GM19438 (cell line): ENCODE data around the gene PSMF1.

Experiments
- ATAC-seq: cut with Tn5 transposase; IDR thresholded peaks from one replicate; pipeline ENCODE4 v1.9.1; 2021; ENCODE audit warnings: low read depth; ENCODE audit not compliant: unreplicated experiment

Gene PSMF1

GRCh38 chr20:1186367-1186991 is 68.1 kb downstream of the PSMF1 start:
- ATAC-seq: no peak

DNA sequence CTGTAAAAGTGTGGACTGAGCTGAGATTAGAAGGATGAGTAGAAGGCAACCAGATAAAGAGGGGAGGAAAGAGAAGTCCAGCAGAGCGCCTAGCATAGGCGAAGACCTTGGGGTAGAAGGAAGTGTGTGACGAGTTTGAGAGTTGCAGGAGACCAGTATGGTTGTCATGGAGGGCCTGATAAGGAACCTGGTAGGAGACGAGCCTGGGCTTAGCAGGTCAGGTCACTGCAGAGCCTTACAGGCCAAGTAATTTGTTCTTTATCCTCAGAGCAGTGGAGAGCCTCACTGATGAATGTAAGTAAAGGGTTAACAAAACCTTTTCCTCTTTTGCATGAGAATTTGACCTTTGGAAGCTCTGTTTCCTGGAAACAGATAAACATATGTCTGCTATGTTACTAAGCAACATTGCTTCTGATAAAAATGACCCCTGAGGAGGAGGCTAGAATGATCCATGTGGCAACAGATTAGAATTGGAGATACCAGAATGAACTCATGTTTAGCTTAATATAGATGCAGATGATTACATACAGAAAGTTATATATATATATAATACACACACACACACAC is 69.3 kb downstream of the PSMF1 start:
- ATAC-seq: no peak

DNA sequence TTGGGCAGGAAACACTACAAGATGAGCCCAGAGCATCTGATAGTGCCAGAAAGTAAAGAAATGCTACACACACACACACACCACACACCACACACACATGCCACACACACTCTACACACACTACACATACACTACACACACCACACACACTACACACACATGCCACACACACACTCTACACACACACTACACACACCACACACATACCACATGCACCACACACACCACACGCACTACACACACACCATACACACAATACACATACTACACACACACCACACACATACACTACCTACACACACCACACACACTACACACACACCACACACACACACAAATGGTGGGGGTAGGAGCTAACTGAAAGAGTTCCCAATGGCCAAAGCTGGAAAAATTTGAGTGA is 69.9 kb downstream of the PSMF1 start:
- ATAC-seq: no peak

GRCh38 chr20:1189827-1190226 is 71.4 kb downstream of the PSMF1 start:
- no peak for ATAC-seq

- ATAC-seq: no peak
Observed at GRCh38 chr20:1190847-1191246, 72.4 kb downstream of the PSMF1 start.

GRCh38 chr20:1191299-1191698 is 72.9 kb downstream of the PSMF1 start:
- no peak for ATAC-seq

DNA sequence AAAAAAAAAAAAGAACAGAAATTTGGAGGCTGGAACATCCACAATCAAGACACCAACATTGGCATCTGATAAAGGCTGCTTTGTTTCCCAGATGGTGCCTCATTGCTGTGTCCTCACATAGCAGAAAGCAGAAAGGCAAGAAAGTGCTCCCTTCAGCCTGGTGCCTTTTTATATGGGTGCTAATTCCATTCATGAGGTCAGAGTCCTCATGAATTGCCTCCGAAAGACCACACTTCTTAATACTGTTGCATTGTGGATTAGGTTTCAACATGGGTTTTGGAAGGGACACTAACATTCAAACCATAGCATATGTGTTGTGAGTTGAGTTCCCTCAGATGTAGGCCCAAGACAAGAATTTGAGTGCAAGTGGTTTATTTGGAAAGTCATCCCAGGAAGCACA is 76.8 kb downstream of the PSMF1 start:
- no peak for ATAC-seq

GRCh38 chr20:1196634-1197033 is 78.2 kb downstream of the PSMF1 start:
- ATAC-seq: no peak

GRCh38 chr20:1197801-1198200 is 79.4 kb downstream of the PSMF1 start:
- no peak for ATAC-seq

- no peak for ATAC-seq
Observed at GRCh38 chr20:1198751-1199150, 80.3 kb downstream of the PSMF1 start.

DNA sequence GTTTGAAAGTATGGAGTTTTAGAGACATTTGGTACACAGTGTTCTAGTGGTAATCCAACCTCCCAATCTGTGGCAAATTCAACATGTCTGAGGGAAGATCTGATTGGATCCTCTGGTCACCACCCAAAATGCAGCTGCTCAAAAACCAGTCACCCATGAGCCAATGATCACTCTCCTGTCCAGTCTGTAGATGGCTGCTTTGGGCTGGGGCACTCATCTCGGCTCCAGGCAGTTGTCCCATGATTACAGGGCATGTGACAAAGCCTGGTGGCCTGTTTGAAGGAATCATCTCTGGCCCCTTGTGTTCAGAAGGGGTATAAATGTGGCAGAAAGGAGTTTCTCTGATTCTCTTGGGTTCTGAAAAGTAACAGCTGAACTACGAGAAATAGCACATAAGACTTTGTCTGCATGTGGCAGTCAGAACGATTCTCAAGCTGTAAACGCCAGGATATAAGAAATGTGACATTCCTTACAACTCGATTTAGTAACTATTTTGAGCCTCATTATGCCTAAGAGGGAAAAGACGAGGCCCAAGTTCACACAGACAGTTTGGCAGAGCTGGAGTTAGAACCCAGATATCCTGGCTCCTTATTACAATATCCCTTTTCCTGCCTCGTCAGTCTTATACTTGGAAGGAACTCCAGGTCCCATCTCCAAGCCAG is 80.9 kb downstream of the PSMF1 start:
- ATAC-seq: no peak

- ATAC-seq: no peak
Observed at GRCh38 chr20:1199964-1200363, 81.6 kb downstream of the PSMF1 start.

GRCh38 chr20:1202762-1203504 is 84.5 kb downstream of the PSMF1 start, which contains the start of gene C20orf202:
C20orf202 (plus strand) TSS chr20:1203454; CDS start chr20:1203586, 132 bp downstream.
- no peak for ATAC-seq

DNA sequence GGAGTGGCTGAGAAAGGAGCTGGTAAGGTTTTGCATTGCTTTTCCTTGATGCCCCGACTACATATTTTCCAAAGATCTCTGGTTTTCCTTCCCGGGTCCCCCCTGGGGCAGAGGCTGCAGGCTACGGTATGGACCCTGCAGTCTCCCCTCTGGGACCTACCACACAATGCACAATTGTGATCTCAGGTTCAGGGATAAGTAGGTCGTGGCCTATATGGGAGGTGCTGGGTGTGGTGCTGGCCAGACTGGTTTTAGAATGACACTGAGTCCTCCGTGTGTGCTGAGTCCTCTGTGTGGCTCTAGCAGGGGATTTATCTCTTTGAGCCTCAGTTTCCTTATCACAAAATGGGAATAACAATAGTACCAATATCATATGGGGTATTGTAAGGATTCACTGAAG is 85.2 kb downstream of the PSMF1 start:
- no peak for ATAC-seq

DNA sequence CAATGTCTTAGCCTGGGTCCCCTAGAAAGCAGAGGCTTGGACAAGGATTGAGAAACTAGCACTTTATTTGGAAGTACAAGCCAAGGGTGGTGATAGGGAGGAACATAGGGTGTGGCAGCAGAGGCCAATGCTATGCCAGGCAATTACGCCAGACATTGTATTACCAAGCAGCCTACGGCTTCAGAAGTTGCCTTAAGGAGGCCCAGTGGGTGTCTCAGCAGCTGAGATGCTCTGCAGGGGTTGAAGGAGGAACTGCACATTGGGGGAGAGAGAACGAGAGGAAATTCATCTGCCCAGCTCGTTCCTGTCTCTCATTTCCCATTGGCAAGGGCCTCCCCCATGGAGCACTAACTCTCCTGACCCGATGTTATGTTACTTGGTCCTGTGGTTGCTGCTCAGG is 85.7 kb downstream of the PSMF1 start:
- ATAC-seq: no peak

GRCh38 chr20:1204576-1204975 is 86.2 kb downstream of the PSMF1 start:
- ATAC-seq: no peak

- ATAC-seq: no peak
Observed at GRCh38 chr20:1205802-1206201, 87.4 kb downstream of the PSMF1 start.

- no peak for ATAC-seq
Observed at GRCh38 chr20:1206366-1207148, 88.2 kb downstream of the PSMF1 start.

DNA sequence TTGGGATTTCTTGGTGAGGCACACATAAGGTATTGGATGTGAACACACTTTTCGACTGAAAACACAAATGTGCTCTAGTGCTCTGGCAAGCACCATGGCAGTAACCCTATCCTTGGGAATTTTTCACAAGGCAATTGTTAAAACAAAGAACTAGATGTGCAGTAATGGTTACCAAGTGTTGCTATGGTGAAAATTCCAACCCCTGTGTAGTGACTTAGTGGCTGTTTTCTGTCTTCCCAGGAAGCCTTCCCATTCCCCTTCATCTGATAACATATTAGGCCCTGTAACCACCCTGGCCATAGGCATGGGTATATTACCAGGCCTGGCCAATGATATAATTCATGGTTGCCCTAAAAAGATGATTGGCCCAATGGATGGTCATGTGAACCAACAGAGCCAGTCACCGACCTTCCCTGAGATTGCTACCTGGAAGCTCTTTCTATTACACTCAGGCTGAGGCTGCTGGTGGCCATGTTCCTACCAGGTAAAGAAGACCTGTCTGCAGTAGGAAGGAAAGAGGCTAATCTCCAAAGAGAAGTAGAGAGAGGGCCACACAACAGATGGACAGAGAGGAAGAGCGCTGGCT is 89.0 kb downstream of the PSMF1 start:
- no peak for ATAC-seq
